HG03354 (cell line): ENCODE results near the gene SLC35B2.
A peak's percentile ranks its signal among the peaks of the same experiment; 100 is the strongest.
"Not testable (repeated sequence)": the region's sequence is repeated elsewhere in the genome, so short reads cannot be mapped to it uniquely, and the experiment has no call there.

ENCODE experiments used
- ATAC-seq: cut with Tn5 transposase; IDR thresholded peaks from one replicate; pipeline ENCODE4 v1.9.1; 2021; ENCODE audit warnings: mild to moderate bottlenecking; ENCODE audit not compliant: unreplicated experiment, poor library complexity, severe bottlenecking

Gene SLC35B2

DNA sequence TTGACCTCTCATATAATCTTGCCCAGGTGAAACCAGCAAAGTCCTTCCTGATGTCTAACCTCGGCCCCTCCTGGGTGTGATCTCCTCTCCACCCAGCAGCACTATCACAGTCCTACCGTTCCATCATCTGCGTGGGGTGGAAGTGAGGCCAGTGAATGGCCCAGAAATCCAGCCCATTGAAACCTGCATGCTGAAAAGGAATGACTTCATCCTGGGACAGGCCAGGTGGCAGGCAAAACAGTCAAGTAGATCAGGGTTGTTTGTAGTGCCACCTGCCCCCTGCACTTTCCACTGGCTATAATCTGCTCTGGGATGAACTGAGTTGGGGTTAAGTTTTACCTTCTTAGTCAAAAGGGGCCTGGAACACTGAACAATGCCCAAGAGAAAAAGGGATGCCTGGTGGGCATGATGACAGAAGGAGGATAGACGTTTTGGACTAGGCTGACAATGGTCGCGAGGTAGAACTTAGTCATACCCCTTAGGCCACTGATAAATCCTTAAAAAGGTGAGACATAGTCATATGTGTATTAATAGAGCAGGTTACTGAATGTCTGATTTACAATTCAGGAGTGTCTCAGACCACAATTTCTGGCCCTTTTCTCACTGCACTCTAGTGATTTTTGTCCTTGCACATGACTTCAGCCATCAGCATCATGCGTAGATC is 18.5 kb downstream of the SLC35B2 start:
- ATAC-seq: no peak

DNA sequence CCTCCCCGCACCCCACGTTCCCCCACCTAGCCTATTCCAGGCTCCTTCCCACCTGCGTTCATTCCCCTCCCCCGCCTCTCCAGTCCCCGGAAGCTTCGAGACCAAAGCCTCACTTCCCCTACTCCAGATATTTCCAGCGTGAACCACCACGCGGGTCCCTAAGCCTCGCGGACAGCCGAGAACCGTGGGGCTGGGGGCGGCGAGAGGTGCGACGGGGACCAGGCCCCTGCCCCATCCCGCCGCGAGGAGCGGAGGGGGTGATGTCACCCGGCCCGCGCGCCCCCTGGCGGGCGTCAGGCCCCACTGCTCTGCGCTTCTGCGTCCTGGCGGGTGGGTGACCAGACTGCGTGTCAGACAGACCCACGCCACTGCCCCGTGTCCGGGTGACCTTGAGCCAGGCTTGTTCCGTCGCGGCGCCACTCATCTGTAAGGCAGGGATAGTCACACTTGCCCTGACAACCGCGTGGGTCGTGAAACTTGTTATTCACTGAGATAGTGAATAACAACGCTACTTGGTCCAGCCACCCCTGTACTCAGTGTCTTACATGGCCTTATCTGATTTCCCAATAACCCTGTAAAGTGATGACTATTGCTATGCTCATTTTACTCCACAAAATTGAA is 19.4 kb downstream of the SLC35B2 start:
- peak; percentile 93 for ATAC-seq

DNA sequence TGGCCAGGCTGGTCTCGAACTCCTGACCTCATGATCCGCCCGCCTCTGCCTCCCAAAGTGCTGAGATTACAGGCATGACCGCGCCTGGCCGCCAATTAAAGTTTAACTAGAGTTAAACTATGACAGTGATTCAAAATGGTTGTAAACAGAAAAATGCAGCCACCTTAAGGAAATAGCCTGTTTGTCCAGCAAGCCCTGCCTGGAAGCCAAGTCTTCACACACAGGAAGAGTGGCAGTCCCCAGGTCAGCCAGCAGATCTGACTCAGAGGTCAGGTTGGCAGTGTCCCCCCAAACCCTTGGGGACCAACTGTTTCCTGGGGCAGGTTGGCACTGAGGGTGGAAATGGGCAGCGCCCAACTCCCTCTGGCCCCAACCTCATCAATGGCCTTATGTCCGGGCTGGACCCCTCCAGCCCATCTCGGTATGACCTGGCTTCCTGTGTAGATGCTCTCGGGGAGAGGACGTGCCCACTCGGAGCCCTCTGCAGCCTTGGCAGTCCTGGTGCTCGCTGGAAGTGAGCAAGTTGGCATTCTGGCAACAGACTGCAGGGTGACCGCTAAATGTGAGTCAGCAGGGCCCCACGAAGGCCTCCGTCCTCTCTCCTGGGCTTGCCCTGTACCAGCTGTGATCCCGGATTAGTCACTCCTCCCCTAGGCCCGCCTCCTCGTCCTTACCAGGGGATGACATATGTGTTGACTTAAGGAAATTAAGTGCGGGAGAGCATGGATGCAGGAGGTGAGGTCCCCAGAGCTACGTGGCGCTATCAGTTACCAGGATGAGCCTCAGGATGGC is 20.1 kb downstream of the SLC35B2 start:
- ATAC-seq: peak; percentile 60

DNA sequence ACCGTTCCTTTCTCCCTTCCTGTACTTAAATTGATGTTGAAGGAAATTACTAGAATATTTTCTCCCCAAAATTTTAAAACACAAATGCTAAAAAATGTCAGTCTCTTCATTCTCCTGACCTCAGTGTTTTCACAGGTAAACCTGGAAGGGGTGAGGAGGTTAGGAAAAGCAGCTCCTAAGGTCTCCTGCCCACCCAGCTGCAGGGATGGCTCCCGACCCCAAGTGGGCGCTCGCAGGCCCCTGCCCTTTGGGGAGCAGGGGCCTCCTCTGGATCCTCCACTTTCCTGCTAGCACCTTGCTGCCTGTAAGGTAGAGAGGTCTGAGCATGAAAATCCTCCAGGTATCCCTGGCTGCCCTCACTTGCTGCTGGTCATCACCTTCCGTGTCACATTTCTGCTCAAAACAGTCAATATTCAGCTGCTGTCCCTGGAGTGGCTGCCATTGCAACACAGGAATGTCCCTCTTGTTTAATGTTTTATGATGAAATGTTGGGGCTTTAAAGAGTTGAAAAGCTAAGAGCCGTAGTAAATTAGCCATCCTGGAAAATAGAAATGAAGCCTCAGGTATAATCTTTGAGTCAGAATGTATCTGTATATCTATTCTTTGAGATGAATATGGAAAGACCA is 21.3 kb downstream of the SLC35B2 start:
- ATAC-seq: no peak

DNA sequence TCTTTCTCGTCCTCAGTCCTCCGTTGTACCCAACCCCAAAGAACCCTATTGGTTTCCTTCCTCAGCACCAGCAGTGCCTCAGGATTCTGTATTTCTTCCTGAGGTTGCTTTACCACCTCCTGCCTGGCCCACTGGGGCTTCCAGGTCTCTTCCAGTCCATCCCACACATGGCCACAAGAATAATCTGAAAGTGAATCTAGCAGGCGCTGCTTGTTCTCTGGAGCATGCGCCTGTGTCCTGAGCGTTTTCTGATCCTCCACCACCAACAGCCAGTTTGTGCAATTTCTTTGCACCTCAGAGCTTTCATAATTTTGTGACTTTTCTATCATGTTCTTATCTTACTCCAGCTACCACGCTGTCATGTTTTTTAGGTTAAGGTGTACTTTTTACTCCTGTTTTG is 22.1 kb downstream of the SLC35B2 start:
- no peak for ATAC-seq

DNA sequence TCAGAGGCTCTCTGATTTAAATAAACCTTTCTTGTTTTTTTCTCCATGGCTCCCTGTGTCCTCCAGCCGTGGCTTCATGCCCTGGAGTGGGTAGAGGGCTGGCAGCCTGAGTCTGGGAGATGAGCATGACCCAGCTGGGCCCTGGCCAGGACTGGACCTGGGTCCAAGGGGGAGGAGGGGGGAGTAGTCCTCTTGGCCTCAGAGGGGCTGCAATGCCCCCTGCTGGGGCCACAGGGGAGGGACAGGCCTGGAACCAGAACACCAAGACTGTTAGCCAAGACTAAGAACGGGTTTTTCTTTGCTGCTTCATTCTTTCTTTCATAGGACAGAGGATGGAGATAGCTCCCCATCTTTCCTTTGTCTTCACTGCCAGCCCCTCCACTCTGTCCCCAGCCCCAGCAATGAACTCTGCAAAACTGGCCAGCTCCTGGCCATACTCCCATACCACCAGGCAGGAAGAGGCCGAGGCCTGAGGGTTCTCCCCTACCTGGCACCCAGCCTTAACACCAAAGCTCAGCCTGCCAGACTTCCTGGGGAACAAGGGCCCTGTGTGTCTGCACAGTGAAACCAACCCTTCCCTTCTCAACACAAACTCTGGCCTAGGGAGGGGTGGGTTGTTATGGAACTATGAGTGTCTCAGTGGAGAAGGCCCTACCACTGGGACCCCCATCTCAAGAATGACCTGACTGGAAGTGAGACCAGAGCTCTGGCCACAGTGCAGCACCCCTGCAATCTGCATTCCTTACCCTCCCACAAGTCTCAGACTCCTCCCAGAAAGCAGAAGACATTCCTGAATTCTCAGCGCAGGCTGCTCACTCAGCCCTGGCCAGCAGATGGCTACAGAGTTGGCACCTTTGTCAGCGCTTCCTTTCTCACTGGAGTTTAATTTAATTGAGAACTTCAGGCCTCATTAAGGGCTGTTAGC is 23.0 kb downstream of the SLC35B2 start:
- no peak for ATAC-seq

DNA sequence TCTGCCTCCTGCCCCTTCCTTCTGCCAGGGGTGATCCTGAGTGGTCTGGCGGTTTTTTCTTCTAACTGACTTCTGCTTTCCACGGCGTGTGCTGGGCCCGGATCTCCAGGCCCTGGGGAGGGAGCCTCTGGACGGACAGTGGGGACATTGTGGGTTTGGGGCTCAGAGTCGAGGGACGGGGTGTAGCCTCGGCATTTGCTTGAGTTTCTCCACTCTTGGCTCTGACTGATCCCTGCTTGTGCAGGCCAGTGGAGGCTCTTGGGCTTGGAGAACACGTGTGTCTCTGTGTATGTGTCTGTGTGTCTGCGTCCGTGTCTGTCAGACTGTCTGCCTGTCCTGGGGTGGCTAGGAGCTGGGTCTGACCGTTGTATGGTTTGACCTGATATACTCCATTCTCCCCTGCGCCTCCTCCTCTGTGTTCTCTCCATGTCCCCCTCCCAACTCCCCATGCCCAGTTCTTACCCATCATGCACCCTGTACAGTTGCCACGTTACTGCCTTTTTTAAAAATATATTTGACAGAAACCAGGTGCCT is 23.7 kb downstream of the SLC35B2 start:
- ATAC-seq: no peak

DNA sequence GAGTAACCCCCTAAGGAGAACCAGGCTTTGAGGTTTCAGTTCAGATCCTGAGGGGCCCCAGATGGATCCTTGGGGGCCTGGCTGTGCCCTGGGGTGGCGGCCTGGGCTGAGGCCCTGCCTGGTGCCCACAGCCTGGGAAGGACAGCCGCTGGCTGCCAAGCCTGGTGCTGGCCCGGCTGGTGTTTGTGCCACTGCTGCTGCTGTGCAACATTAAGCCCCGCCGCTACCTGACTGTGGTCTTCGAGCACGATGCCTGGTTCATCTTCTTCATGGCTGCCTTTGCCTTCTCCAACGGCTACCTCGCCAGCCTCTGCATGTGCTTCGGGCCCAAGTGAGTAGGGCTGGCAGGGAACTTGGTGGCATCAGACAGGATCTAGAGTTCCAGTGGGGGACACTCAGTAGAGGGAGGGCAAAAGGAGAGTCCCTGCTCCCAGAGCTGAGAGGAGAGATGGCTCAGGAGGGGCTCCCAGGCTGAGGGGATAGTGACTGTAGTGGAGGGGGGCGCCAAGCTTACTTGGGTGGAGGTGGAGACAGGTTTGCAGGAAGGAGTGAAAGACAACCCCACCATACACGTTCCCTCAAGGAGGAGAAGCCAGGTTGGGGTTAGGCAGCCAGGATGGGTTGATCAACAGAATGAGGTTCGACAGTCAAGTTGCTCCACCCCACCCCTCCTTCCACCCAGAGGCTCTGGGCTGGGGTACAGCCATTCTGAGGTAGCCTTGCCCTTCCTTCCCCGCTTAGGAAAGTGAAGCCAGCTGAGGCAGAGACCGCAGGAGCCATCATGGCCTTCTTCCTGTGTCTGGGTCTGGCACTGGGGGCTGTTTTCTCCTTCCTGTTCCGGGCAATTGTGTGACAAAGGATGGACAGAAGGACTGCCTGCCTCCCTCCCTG is 24.4 kb downstream of the SLC35B2 start:
- no peak for ATAC-seq

DNA sequence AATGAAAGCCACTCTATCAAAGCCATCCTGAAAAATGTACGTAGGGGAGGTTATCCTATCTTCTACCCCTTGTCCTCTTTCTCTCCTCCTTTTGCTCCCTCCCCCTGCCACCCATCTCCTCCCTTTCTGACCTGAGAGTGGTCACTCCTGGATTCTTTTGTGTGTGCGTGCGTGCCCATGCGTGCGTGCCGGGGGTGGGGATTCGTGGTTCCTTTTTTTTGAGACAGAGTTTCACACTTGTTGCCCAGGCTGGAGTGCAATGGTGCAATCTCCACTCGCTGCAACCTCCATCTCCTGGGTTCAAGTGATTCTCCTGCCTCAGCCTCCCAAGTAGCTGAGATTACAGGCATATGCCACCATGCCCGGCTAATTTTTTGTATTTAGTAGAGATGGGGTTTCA is 25.9 kb downstream of the SLC35B2 start:
- ATAC-seq: not testable (repeated sequence)

DNA sequence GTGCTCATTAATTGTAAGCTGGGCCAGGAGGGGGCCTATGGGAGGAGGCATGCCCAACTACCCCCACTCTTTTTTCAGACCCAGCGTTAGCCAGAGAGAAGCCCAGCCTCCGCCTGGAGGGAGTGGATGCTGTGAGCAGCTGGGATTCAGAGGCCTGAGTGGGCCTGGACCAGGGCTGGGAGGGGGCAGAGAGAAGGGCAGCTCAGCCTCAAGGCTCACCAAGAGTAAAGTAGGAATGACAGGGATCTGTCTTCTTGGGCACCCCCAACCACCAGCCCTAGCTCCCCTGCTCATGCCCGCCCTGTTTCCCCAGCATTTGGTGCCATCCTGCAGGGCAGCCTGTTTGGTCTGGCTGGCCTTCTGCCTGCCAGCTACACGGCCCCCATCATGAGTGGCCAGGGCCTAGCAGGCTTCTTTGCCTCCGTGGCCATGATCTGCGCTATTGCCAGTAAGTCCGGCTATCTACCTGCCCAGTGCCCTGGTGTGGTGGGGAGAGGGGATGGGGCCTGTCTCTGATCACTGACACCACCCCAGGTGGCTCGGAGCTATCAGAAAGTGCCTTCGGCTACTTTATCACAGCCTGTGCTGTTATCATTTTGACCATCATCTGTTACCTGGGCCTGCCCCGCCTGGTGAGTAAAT is 27.2 kb downstream of the SLC35B2 start:
- ATAC-seq: no peak

DNA sequence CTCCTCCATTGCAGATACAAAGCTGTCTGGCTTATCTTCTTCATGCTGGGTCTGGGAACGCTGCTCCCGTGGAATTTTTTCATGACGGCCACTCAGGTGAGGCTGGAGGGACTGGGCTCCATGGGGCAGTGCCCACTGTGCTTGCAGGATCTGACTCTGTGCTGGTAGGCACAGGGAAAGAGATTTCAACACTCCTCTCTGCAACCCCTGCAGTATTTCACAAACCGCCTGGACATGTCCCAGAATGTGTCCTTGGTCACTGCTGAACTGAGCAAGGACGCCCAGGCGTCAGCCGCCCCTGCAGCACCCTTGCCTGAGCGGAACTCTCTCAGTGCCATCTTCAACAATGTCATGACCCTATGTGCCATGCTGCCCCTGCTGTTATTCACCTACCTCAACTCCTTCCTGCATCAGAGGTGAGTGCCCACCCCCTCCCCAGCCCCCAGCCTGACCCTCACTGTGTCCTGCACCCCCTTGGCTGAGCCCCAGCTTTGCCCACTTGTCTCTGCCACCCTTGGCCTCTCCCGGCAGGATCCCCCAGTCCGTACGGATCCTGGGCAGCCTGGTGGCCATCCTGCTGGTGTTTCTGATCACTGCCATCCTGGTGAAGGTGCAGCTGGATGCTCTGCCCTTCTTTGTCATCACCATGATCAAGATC is 27.8 kb downstream of the SLC35B2 start:
- no peak for ATAC-seq

DNA sequence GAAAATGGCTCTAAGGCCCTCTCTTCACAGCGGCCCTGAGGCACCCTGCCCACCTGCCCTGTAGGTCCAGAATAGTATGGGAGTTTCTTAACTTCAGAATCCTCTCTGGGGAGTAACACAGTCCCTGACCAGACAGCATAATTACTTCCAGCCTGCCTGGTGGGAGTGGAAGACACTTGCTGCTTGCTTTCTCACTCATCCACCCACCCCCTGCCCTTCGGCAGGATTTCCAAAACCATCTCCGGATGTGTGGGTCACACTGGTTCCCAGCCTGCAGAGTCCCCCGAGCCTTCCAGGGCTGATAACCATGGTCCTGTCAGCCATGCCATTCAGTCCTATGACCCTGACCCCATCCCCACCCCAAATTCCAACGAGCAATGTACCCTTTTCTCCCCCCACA is 28.5 kb downstream of the SLC35B2 start:
- ATAC-seq: no peak

DNA sequence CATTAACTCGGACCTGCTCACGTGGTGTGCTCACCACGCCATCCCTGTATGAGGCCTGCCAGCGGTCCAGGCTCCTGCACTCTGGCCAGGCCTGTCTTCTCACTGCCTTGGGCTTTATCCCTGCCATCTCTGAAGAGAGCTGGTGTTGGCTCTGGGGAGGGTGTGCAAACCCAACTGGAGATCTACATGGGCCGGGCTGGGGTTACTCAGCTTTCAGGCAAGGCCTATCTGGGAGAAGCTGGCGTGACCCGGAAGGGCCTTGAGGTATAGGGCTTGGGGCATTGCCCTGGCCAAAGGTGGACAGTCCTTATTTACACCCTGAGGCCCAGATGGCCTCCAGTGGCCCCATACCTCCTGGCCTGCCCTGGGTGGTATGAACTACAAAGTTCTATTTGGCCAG is 28.9 kb downstream of the SLC35B2 start:
- ATAC-seq: no peak

DNA sequence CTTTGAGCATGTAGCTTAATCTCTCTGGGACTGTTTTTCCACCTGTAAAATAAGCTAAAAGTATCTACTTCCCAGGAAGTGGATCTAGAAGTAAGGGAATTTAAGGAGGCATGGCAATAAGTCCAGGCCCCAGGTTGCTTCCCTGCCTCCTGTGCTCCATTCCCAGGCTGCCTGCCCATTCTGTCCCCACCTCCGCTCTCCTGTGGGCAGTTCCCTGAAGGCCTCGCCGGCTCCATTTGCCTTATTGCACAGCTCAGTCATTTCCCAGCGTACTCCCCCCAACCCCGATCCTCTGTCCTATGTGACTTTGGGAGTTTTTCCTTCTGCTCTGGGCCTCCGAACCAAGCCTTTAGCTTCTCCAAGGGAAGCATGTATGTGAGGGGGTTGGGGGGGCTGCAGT is 29.3 kb downstream of the SLC35B2 start:
- no peak for ATAC-seq

DNA sequence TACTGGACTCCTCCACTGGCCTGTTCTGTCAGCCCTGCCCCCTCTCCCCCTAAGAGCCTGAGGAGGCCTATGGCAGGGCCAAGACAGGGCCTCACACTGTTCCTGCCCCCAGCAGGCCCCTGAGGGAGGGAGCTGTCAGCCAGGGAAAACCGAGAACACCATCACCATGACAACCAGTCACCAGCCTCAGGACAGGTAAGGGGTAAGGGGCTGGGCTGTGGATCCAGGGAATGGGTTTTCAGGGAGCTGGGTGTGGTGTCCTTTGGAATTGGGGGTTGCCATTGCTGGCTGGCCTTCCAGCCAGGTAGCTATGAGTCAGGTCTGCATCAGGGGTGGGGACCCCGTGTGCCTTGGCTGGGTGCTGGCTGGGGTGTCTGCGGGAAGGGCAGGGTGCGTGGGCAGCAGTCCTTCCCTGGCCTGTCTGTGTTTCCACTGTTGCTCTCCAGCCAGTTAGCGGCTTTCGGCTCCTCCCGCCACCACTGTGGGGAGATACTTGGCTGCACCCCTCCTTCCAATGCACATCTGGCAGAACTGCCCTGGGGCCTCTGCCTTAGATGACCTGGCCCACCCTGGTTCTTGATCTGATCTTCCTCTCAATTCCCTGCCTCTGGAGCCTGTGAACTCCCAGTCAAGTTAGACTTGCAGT is 30.1 kb downstream of the SLC35B2 start:
- no peak for ATAC-seq

DNA sequence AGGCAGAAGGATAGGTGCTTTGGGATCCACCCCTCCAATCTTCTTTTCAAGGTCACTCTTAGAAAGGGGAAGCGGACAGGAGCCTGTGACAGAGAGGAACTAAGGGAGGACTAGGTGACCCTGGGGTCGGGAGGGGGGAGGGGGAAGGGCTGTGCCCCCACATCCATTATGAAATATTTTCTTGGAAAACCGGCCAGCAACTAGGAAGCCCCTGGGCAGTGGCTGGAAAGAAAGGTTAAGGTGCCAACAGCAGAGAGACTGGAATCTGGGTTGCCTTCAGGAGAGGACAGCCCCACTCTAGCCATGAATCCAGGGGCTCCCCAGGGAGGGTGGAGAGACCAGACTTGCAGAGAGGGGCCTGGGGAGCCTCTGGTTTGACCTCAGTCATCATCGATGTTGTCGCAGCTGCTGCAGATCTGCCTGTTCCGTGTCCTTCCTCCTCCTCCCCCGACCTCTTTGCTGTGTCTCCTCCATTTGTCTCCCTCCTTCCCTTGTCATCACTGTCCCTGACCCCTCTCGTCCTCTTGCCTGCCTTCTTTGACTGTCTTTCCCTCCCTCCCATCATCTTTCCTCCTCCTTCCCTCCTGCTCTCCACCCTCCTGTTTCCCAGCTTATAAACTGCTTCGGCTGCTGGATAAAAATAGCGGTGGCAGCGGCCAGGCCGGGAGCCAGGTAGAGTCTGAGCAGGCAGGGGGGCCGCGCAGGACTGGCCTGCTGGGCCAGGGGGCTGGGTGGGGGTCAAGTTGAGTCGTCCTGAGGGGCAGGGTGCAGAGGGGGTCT is 30.8 kb downstream of the SLC35B2 start:
- no peak for ATAC-seq
